ENCODE data around the gene HELZ. TPM values are rescaled to one million over a fixed set of nuclear protein-coding genes. Genes with fewer than 3 reads are reported as not detected.

The HELZ gene
- total RNA-seq, 1 donor from 2014 or later: 72.5 TPM

GRCh38 chr17:67247416-67247900, 2.5 kb upstream of the HELZ start:
- Histone ChIP-seq H3K27me3 (no peaks in the 10 kb centered on the region), H3K4me1 (peaks cover 26% of the 10 kb centered on the region), H3K36me3 (no peaks in the 10 kb centered on the region), H3K27ac (peak overlapping the region; percentile 30), H3K4me3 (no peak overlapping the region), H3K9me3 (no peaks in the 10 kb centered on the region)
- no peak for TF ChIP-seq CTCF (IDR thresholded peaks at IDR 0.05)
- intact Hi-C loops (cut with DNase I): no loop called here
- ATAC-seq (no peak), DNase-seq (no peak)

- H3K9me3 ChIP-seq: no peaks in the 10 kb centered on the region
- peak; percentile 83 for DNase-seq
- H3K4me3 ChIP-seq: peak overlapping the region; percentile 98
- peaks cover 29% of the 10 kb centered on the region for H3K4me1 ChIP-seq
- no peaks in the 10 kb centered on the region for H3K27me3 ChIP-seq
- peak overlapping the region; percentile 95 for H3K27ac ChIP-seq
- peak; percentile 85 for ATAC-seq
- TF ChIP-seq CTCF (IDR thresholded peaks at IDR 0.05): no peak
- peaks cover 3% of the 10 kb centered on the region for H3K36me3 ChIP-seq
- intact Hi-C loops (cut with DNase I): no loop called here
Measured at GRCh38 chr17:67246653-67247415, 1.8 kb upstream of the HELZ start.

- Histone ChIP-seq H3K4me1 (peaks cover 35% of the 10 kb centered on the region), H3K36me3 (peaks cover 4% of the 10 kb centered on the region), H3K27ac (peak overlapping the region; percentile 95), H3K27me3 (no peaks in the 10 kb centered on the region), H3K4me3 (peak overlapping the region; percentile 98), H3K9me3 (no peaks in the 10 kb centered on the region)
- DNase-seq (no peak), ATAC-seq (no peak)
- TF ChIP-seq CTCF (IDR thresholded peaks at IDR 0.05): no peak
- intact Hi-C loops (cut with DNase I): no loop called here
Measured at GRCh38 chr17:67246403-67246652, 1.3 kb upstream of the HELZ start.

GRCh38 chr17:67245694-67246402, 852 bp upstream of the HELZ start:
- Histone ChIP-seq H3K36me3 (peaks cover 4% of the 10 kb centered on the region), H3K4me3 (peak overlapping the region; percentile 98), H3K4me1 (peaks cover 38% of the 10 kb centered on the region), H3K27me3 (no peaks in the 10 kb centered on the region), H3K27ac (peak overlapping the region; percentile 95), H3K9me3 (no peaks in the 10 kb centered on the region)
- TF ChIP-seq CTCF (IDR thresholded peaks at IDR 0.05): no peak
- intact Hi-C loops (cut with DNase I): no loop called here
- DNase-seq: peak; percentile 78
- ATAC-seq: peak; percentile 61

- Histone ChIP-seq H3K9me3 (no peaks in the 10 kb centered on the region), H3K4me3 (peak overlapping the region; percentile 98), H3K36me3 (peaks cover 4% of the 10 kb centered on the region), H3K27me3 (no peaks in the 10 kb centered on the region), H3K27ac (peak overlapping the region; percentile 95), H3K4me1 (peaks cover 51% of the 10 kb centered on the region)
- peak; percentile 73 for DNase-seq
- TF ChIP-seq CTCF (IDR thresholded peaks at IDR 0.05): no peak
- ATAC-seq: peak; percentile 30
- intact Hi-C loops (cut with DNase I): no loop called here
Measured at GRCh38 chr17:67244431-67245072, 444 bp downstream of the HELZ start.

Data from upper lobe of right lung (tissue), 1 donor.